Measurements from ENCODE around the gene BEAN1.

GRCh38 chr16:66529475-66529874 lies 102.4 kb downstream of the BEAN1 start:
- TF ChIP-seq CREB1 (CRISPR knock-in tag; IDR thresholded peaks at IDR 0.05) (no peak), HMGA2 (CRISPR knock-in tag; IDR thresholded peaks at IDR 0.05) (no peak), ZNF138 (CRISPR knock-in tag; conservative IDR thresholded peaks at IDR 0.05) (no peak)
- TF ChIP-seq, protein P1, sequence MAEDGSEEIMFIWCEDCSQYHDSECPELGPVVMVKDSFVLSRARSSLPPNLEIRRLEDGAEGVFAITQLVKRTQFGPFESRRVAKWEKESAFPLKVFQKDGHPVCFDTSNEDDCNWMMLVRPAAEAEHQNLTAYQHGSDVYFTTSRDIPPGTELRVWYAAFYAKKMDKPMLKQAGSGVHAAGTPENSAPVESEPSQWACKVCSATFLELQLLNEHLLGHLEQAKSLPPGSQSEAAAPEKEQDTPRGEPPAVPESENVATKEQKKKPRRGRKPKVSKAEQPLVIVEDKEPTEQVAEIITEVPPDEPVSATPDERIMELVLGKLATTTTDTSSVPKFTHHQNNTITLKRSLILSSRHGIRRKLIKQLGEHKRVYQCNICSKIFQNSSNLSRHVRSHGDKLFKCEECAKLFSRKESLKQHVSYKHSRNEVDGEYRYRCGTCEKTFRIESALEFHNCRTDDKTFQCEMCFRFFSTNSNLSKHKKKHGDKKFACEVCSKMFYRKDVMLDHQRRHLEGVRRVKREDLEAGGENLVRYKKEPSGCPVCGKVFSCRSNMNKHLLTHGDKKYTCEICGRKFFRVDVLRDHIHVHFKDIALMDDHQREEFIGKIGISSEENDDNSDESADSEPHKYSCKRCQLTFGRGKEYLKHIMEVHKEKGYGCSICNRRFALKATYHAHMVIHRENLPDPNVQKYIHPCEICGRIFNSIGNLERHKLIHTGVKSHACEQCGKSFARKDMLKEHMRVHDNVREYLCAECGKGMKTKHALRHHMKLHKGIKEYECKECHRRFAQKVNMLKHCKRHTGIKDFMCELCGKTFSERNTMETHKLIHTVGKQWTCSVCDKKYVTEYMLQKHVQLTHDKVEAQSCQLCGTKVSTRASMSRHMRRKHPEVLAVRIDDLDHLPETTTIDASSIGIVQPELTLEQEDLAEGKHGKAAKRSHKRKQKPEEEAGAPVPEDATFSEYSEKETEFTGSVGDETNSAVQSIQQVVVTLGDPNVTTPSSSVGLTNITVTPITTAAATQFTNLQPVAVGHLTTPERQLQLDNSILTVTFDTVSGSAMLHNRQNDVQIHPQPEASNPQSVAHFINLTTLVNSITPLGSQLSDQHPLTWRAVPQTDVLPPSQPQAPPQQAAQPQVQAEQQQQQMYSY (CRISPR knock-in tag; IDR thresholded peaks at IDR 0.05), result no peak
- TF ChIP-seq, protein P2, sequence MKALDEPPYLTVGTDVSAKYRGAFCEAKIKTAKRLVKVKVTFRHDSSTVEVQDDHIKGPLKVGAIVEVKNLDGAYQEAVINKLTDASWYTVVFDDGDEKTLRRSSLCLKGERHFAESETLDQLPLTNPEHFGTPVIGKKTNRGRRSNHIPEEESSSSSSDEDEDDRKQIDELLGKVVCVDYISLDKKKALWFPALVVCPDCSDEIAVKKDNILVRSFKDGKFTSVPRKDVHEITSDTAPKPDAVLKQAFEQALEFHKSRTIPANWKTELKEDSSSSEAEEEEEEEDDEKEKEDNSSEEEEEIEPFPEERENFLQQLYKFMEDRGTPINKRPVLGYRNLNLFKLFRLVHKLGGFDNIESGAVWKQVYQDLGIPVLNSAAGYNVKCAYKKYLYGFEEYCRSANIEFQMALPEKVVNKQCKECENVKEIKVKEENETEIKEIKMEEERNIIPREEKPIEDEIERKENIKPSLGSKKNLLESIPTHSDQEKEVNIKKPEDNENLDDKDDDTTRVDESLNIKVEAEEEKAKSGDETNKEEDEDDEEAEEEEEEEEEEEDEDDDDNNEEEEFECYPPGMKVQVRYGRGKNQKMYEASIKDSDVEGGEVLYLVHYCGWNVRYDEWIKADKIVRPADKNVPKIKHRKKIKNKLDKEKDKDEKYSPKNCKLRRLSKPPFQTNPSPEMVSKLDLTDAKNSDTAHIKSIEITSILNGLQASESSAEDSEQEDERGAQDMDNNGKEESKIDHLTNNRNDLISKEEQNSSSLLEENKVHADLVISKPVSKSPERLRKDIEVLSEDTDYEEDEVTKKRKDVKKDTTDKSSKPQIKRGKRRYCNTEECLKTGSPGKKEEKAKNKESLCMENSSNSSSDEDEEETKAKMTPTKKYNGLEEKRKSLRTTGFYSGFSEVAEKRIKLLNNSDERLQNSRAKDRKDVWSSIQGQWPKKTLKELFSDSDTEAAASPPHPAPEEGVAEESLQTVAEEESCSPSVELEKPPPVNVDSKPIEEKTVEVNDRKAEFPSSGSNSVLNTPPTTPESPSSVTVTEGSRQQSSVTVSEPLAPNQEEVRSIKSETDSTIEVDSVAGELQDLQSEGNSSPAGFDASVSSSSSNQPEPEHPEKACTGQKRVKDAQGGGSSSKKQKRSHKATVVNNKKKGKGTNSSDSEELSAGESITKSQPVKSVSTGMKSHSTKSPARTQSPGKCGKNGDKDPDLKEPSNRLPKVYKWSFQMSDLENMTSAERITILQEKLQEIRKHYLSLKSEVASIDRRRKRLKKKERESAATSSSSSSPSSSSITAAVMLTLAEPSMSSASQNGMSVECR (CRISPR knock-in tag; IDR thresholded peaks at IDR 0.05; ENCODE audit: borderline replicate concordance), result no peak
- TF ChIP-seq, protein P3, sequence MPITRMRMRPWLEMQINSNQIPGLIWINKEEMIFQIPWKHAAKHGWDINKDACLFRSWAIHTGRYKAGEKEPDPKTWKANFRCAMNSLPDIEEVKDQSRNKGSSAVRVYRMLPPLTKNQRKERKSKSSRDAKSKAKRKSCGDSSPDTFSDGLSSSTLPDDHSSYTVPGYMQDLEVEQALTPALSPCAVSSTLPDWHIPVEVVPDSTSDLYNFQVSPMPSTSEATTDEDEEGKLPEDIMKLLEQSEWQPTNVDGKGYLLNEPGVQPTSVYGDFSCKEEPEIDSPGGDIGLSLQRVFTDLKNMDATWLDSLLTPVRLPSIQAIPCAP (CRISPR knock-in tag; IDR thresholded peaks at IDR 0.05), result no peak

Data from WTC11 (cell line).